Heart right ventricle (tissue), 16 donors: Measurements from ENCODE around the gene AP4B1. TPM values are rescaled to one million over a fixed set of nuclear protein-coding genes. Genes with fewer than 3 reads are reported as not detected.

Source experiments
- ATAC-seq, 8 donors: fragments of 200-7000 bp; cut with Tn5 transposase; one replicate each; pipeline ENCODE4 v1.9.1; 2020; ENCODE audit warnings: mild to moderate bottlenecking in 8 of 8, moderate library complexity in 8 of 8, moderate number of reproducible peaks in 1 of 8
- DNase-seq, 2 donors: peaks; one replicate each; pipeline ENCODE4 v3.0.0-alpha.2; 2020
- H3K27ac ChIP-seq, 10 donors: fragments of 200-600 bp; sonication (generic) in 2 of 10; one replicate each; pipeline versions ENCODE4 v1.5.0 to v1.8.0; 2020 to 2022; ENCODE audit warnings: mild to moderate bottlenecking in 3 of 10
- H3K27me3 ChIP-seq, 7 donors: fragments of 200-600 bp; one replicate each; pipeline ENCODE4 v1.8.0; 2021 to 2022; ENCODE audit warnings: mild to moderate bottlenecking in 2 of 7
- H3K36me3 ChIP-seq, 9 donors: fragments of 200-600 bp; sonication (generic) in 1 of 9; one replicate each; pipeline versions ENCODE4 v1.5.0 to v1.8.0; 2020 to 2022; ENCODE audit warnings: mild to moderate bottlenecking in 2 of 9
- H3K4me1 ChIP-seq, 9 donors: fragments of 200-600 bp; sonication (generic) in 1 of 9; one replicate each; pipeline versions ENCODE4 v1.5.0 to v1.8.0; 2020 to 2022; ENCODE audit warnings: mild to moderate bottlenecking in 4 of 9
- H3K4me3 ChIP-seq, 10 donors: fragments of 200-600 bp; sonication (generic) in 2 of 10; one replicate each; pipeline versions ENCODE4 v1.5.0 to v1.8.0; 2020 to 2022; ENCODE audit warnings: mild to moderate bottlenecking in 7 of 10, moderate library complexity in 2 of 10
- H3K9me3 ChIP-seq, 11 donors: fragments of 200-600 bp in 10 of 11; sonication (generic) in 2 of 11; one replicate each; pipeline versions ENCODE4 v1.5.0 to v1.8.0; 2013 to 2022; ENCODE audit warnings: mild to moderate bottlenecking in 2 of 11, control low read depth in 1 of 11, moderate library complexity in 1 of 11
- CTCF ChIP-seq, 9 donors: fragments of 200-600 bp; sonication (generic) in 2 of 9; IDR thresholded peaks; one replicate each; pipeline versions ENCODE4 v1.5.0 to v1.8.0; 2021 to 2022; ENCODE audit warnings: antibody characterized with exemption in 9 of 9, mild to moderate bottlenecking in 5 of 9, moderate library complexity in 1 of 9
- WGBS, 2 donors: extraction: QIAGEN DNeasy Blood & Tissue Kit; methylation state at CpG; one replicate each; pipeline ENCODE4 v1.1.7; 2013; ENCODE audit warnings: inconsistent platforms in 1 of 2; 5-methylcytosine and 5-hydroxymethylcytosine counted together
- intact Hi-C, 10 donors: fragments of 100-400 bp; cut with DNase I; formaldehyde crosslinking; loops; one replicate each; pipeline versions ENCODE4 v1.11.1 to v1.14.2; 2022
- polyA plus RNA-seq, 2 donors: library from polyadenylated mRNA; stranded (reverse); fragments of 200-250 nt; gene quantifications; one replicate each; pipeline ENCODE4 v1.2.3, GENCODE V29; 2013
- total RNA-seq, 10 donors: library from RNA; stranded (reverse); fragmentation: NEBNext Ultra II Directional in 3 of 10; extraction: Animal tissue kit (Norgen Biotek cat#: 25700) in 3 of 10; gene quantifications; one replicate each; pipeline versions ENCODE4 v1.2.1 to v1.2.4, GENCODE V29; 2021 to 2023
- donor health status: Arrhythmogenic right ventricular cardiomyopathy.
- donor health status: ischemic (EF 13 %, LVEDD 7.1; RV severe dilation, severe dysfunction).
- donor health status: healthy with polysubstance abuse.
- donor health status: DM: no; HTN: yes; CAD: no.
- donor health status: DM: no; HTN: no; CAD: no.
- donor health status: ischemic (EF 25% LVEDD 6.9; RV normal size, moderate dysfunction).
- donor health status: ischemic (EF 25% LVEDD 5.7; RV mildly dilated, moderate dysfunction).
- donor health status: healthy.
- donor health status: DM: yes; HTN: yes; CAD: no.
- donor health status: Ischemic cardiomyopathy.
- donor health status: ischemic (EF 35%, LVEDD 5.7; RV mildly dilated, moderate dysfunction).
- donor health status: nonischemic (EF 11% LVEDD 7.7; RV severe dilation, severe dysfunction).
- donor health status: DM: yes; HTN: yes; CAD: no.
- donor health status: PGD.
- donor health status: ischemic (EF 29% LVEDD 5.4; RV normal size, mild dysfunction).
- donor health status: nonischemic (EF 23%, LVEDD 6.1; RV moderate dilation, normal function).

AP4B1 gene
- total and polyA plus RNA-seq, 12 donors = 7.5 to 15.4 (median 11.5) TPM

- WGBS, 2 donors = 66 to 70% methylated on average over 5 of the region's 5 CpGs
- Histone ChIP-seq H3K27ac (no peak overlapping the region), H3K27me3 (no peaks in the 10 kb centered on the region), H3K36me3 (no peaks in the 10 kb centered on the region), H3K4me1 (peaks cover 2 to 83% (median 48%) of the 10 kb centered on the region in 9 donors), H3K9me3 (no peaks in the 10 kb centered on the region), H3K4me3 (no peak overlapping the region)
- ATAC-seq (no peak), DNase-seq (no peak)
- TF ChIP-seq CTCF (IDR thresholded peaks at IDR 0.05) = no peak
- intact Hi-C loops = loop anchor here in 1 of 10 donors (10.0 kb wide), 1 partner anchor 100 kb away; no protein-coding TSS in a partner anchor
Measured at GRCh38 chr1:113934511-113935055, 30.0 kb upstream of the AP4B1 start.

- intact Hi-C loops = loop anchor here in 1 of 10 donors (10.0 kb wide), 1 partner anchor 99 kb away; no protein-coding TSS in a partner anchor
- no peak for ATAC-seq
- Histone ChIP-seq H3K36me3 (no peaks in the 10 kb centered on the region), H3K9me3 (no peaks in the 10 kb centered on the region), H3K4me1 (peaks cover 2 to 78% (median 42%) of the 10 kb centered on the region in 9 donors), H3K27ac (no peak overlapping the region), H3K27me3 (no peaks in the 10 kb centered on the region), H3K4me3 (no peak overlapping the region)
- no peak for TF ChIP-seq CTCF (IDR thresholded peaks at IDR 0.05)
- no peak for DNase-seq
Measured at GRCh38 chr1:113934006-113934405, 29.4 kb upstream of the AP4B1 start.

GRCh38 chr1:113931451-113931851, 26.9 kb upstream of the AP4B1 start:
- Histone ChIP-seq H3K27ac (peak overlapping the region in 6 of 10 donors; percentile 7 to 97 (median 94)), H3K4me3 (peak overlapping the region in 7 of 10 donors; percentile 81 to 95 (median 90)), H3K27me3 (no peaks in the 10 kb centered on the region), H3K36me3 (no peaks in the 10 kb centered on the region), H3K9me3 (no peaks in the 10 kb centered on the region), H3K4me1 (peaks cover 2 to 70% (median 46%) of the 10 kb centered on the region in 9 donors)
- ATAC-seq (no peak), DNase-seq (no peak)
- 25 to 40% methylated on average over 3 of the region's 3 CpGs for WGBS, 2 donors
- intact Hi-C loops = loop anchor here in 1 of 10 donors (10.0 kb wide), 1 partner anchor 97 kb away; no protein-coding TSS in a partner anchor
- no peak for TF ChIP-seq CTCF (IDR thresholded peaks at IDR 0.05)

- WGBS, 2 donors = 2 to 3% methylated on average over 8 of the region's 8 CpGs
- Histone ChIP-seq H3K9me3 (no peaks in the 10 kb centered on the region), H3K27ac (peak overlapping the region in 9 of 10 donors; percentile 80 to 97 (median 94)), H3K27me3 (no peaks in the 10 kb centered on the region), H3K4me3 (peak overlapping the region; percentile 40 to 97 (median 90)), H3K4me1 (peaks cover 2 to 62% (median 46%) of the 10 kb centered on the region in 9 donors), H3K36me3 (no peaks in the 10 kb centered on the region)
- no peak for TF ChIP-seq CTCF (IDR thresholded peaks at IDR 0.05)
- DNase-seq (peak in 1 of 2 donors; percentile 18), ATAC-seq (peak in 4 of 8 donors; percentile 5 to 32 (median 15))
- intact Hi-C loops = loop anchor here in 1 of 10 donors (10.0 kb wide), 1 partner anchor 96 kb away; no protein-coding TSS in a partner anchor
Measured at GRCh38 chr1:113930499-113931161, 26.0 kb upstream of the AP4B1 start.
